GM12801 (cell line): ENCODE measurements around the gene GPALPP1.

Source experiments
- CTCF ChIP-seq: IDR thresholded peaks from one replicate; pipeline ENCODE4 v1.5.1; 2011; ENCODE audit warnings: control low read depth; ENCODE audit not compliant: insufficient read length; ENCODE audit errors: extremely low read depth

GPALPP1 gene

GRCh38 chr13:44968434-44968815 is 20.9 kb upstream of the GPALPP1 start:
- no peak for TF ChIP-seq CTCF

- no peak for TF ChIP-seq CTCF
Measured at GRCh38 chr13:44969551-44970484, 19.5 kb upstream of the GPALPP1 start.

- no peak for TF ChIP-seq CTCF
Measured at GRCh38 chr13:44971656-44972595, 17.4 kb upstream of the GPALPP1 start.

GRCh38 chr13:44972956-44973581 is 16.3 kb upstream of the GPALPP1 start:
- no peak for TF ChIP-seq CTCF

GRCh38 chr13:44974056-44974793 is 15.1 kb upstream of the GPALPP1 start:
- TF ChIP-seq CTCF = no peak

GRCh38 chr13:44976196-44976595 is 13.1 kb upstream of the GPALPP1 start:
- TF ChIP-seq CTCF = no peak
